Activated T-helper 1 cell treated with anti-CD3 and anti-CD28 coated beads, Interleukin-12 subunit alpha, Interleukin-12 subunit beta, Interleukin-2, Interleukin-4 antibody, amounts not matched to agents 30 ng/mL and 10 ng/mL and 1 ng/mL, durations not matched to agents 14 hours and 24 hours and 36 hours (primary cell): ENCODE measurements around the gene VCL. TPM values are rescaled to one million over a fixed set of nuclear protein-coding genes. Genes with fewer than 3 reads are reported as not detected.

Experiments
- DNase-seq: peaks from one replicate; pipeline ENCODE4 v3.0.0; 2021; ENCODE audit warnings: low spot score
- H3K27ac Mint-ChIP-seq: one replicate; pipeline ENCODE4 v1.8.0; 2021; ENCODE audit warnings: mild to moderate bottlenecking, mixed read lengths
- H3K27me3 Mint-ChIP-seq: one replicate; pipeline ENCODE4 v1.8.0; 2022; ENCODE audit warnings: mild to moderate bottlenecking, moderate library complexity, mixed read lengths; ENCODE audit not compliant: insufficient read depth
- H3K36me3 Mint-ChIP-seq: one replicate; pipeline ENCODE4 v1.8.0; 2021; ENCODE audit warnings: low read depth, mixed read lengths
- H3K4me1 Mint-ChIP-seq: one replicate; pipeline ENCODE4 v1.8.0; 2021; ENCODE audit warnings: low read depth, mixed read lengths
- H3K4me3 Mint-ChIP-seq: one replicate; pipeline ENCODE4 v1.8.0; 2021; ENCODE audit warnings: mild to moderate bottlenecking, moderate library complexity, mixed read lengths
- H3K9me3 Mint-ChIP-seq: one replicate; pipeline ENCODE4 v1.8.0; 2021; ENCODE audit warnings: mixed read lengths
- intact Hi-C: fragments of 100-400 bp; cut with micrococcal nuclease; formaldehyde crosslinking; loops from one replicate; pipeline ENCODE4 v1.15.1; 2024
- total RNA-seq: library from RNA; stranded (reverse); gene quantifications from 2 replicates; pipeline ENCODE4 v1.2.3, GENCODE V29; 2022

Gene VCL
- total RNA-seq, 1 donor from 2014 or later = 26.0 TPM

- H3K4me3 Mint-ChIP-seq = no peak overlapping the region
- intact Hi-C loops = no loop called here
- peaks cover 12% of the 10 kb centered on the region for H3K36me3 Mint-ChIP-seq
- H3K27me3 Mint-ChIP-seq = peaks cover 2% of the 10 kb centered on the region
- peaks cover 17% of the 10 kb centered on the region for H3K4me1 Mint-ChIP-seq
- no peaks in the 10 kb centered on the region for H3K9me3 Mint-ChIP-seq
- no peak overlapping the region for H3K27ac Mint-ChIP-seq
- DNase-seq = no peak
Observed at GRCh38 chr10:74040200-74041126, 42.5 kb downstream of the VCL start.

DNA sequence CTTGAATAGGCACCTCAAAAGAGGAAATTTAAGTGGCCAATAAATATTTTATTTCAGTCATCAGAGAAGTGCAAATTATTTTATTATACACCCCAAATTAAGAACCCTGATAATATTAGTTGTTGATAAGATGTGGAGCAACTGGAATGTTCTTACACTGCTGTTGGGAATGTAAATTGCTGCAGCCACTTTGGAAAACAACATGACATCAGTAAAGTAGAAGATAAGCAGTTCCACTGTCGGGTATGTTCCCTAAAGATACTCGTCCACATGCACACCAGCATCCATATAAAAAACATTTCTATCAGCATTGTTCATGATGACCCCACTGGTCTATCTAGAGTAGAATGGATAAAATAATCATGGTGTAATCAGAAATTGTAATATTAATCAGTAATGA is 46.5 kb downstream of the VCL start:
- no peaks in the 10 kb centered on the region for H3K27me3 Mint-ChIP-seq
- intact Hi-C loops = no loop called here
- H3K4me1 Mint-ChIP-seq = peaks cover 9% of the 10 kb centered on the region
- no peak overlapping the region for H3K27ac Mint-ChIP-seq
- no peaks in the 10 kb centered on the region for H3K9me3 Mint-ChIP-seq
- no peak for DNase-seq
- peaks cover 13% of the 10 kb centered on the region for H3K36me3 Mint-ChIP-seq
- H3K4me3 Mint-ChIP-seq = no peak overlapping the region

DNA sequence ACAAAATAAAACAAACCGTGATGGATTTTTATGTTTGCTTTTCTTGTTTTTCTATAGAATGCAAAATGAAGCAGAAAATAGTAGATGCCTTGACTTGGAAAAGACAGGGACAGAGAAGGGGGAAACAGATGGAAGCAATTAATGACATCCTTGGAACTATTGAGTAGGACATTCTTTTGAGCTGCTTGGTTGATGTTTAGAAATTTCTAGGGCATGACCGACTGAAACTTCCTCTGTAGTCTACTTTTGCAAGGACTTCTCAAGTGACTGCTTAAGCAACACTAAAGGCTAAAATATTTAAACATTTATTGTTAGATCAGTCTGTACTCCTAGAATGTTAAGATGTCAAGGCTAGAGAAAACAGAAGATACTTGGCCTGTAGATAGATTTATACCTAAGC is 49.4 kb downstream of the VCL start:
- no peak for DNase-seq
- H3K36me3 Mint-ChIP-seq = peaks cover 13% of the 10 kb centered on the region
- no peaks in the 10 kb centered on the region for H3K9me3 Mint-ChIP-seq
- H3K4me3 Mint-ChIP-seq = no peak overlapping the region
- no peak overlapping the region for H3K27ac Mint-ChIP-seq
- no peaks in the 10 kb centered on the region for H3K27me3 Mint-ChIP-seq
- intact Hi-C loops = no loop called here
- H3K4me1 Mint-ChIP-seq = no peaks in the 10 kb centered on the region

- DNase-seq = no peak
- intact Hi-C loops = no loop called here
- H3K27ac Mint-ChIP-seq = no peak overlapping the region
Observed at GRCh38 chr10:74047871-74048270, 50.0 kb downstream of the VCL start.

GRCh38 chr10:74048433-74048832 is 50.5 kb downstream of the VCL start:
- H3K27me3 Mint-ChIP-seq = peaks cover 2% of the 10 kb centered on the region
- H3K4me1 Mint-ChIP-seq = no peaks in the 10 kb centered on the region
- intact Hi-C loops = no loop called here
- peaks cover 11% of the 10 kb centered on the region for H3K36me3 Mint-ChIP-seq
- no peak overlapping the region for H3K27ac Mint-ChIP-seq
- DNase-seq = no peak
- no peak overlapping the region for H3K4me3 Mint-ChIP-seq
- no peaks in the 10 kb centered on the region for H3K9me3 Mint-ChIP-seq

More at GRCh38 chr10:74047871-74048270, 50.0 kb downstream of the VCL start:
- Mint-ChIP-seq H3K36me3 (peaks cover 12% of the 10 kb centered on the region), H3K4me3 (no peak overlapping the region), H3K27me3 (peaks cover 2% of the 10 kb centered on the region), H3K4me1 (no peaks in the 10 kb centered on the region), H3K9me3 (no peaks in the 10 kb centered on the region)

GRCh38 chr10:74049955-74050354 is 52.0 kb downstream of the VCL start:
- peaks cover 5% of the 10 kb centered on the region for H3K4me1 Mint-ChIP-seq
- peaks cover 4% of the 10 kb centered on the region for H3K27me3 Mint-ChIP-seq
- H3K9me3 Mint-ChIP-seq = no peaks in the 10 kb centered on the region
- intact Hi-C loops = no loop called here
- no peak overlapping the region for H3K27ac Mint-ChIP-seq
- no peak overlapping the region for H3K4me3 Mint-ChIP-seq
- H3K36me3 Mint-ChIP-seq = peaks cover 5% of the 10 kb centered on the region
- DNase-seq = no peak

- Mint-ChIP-seq H3K4me3 (no peak overlapping the region), H3K9me3 (no peaks in the 10 kb centered on the region), H3K27me3 (peaks cover 4% of the 10 kb centered on the region), H3K36me3 (peaks cover 3% of the 10 kb centered on the region), H3K27ac (no peak overlapping the region), H3K4me1 (peaks cover 8% of the 10 kb centered on the region)
- intact Hi-C loops = no loop called here
- DNase-seq = no peak
Observed at GRCh38 chr10:74050653-74051052, 52.7 kb downstream of the VCL start.

GRCh38 chr10:74051736-74052342 is 53.9 kb downstream of the VCL start:
- peaks cover 20% of the 10 kb centered on the region for H3K4me1 Mint-ChIP-seq
- peaks cover 4% of the 10 kb centered on the region for H3K27me3 Mint-ChIP-seq
- DNase-seq = no peak
- no peaks in the 10 kb centered on the region for H3K9me3 Mint-ChIP-seq
- H3K36me3 Mint-ChIP-seq = no peaks in the 10 kb centered on the region
- H3K4me3 Mint-ChIP-seq = no peak overlapping the region
- no peak overlapping the region for H3K27ac Mint-ChIP-seq
- intact Hi-C loops = no loop called here

- DNase-seq = no peak
- Mint-ChIP-seq H3K36me3 (no peaks in the 10 kb centered on the region), H3K27me3 (peaks cover 4% of the 10 kb centered on the region), H3K9me3 (no peaks in the 10 kb centered on the region), H3K27ac (no peak overlapping the region), H3K4me3 (no peak overlapping the region), H3K4me1 (peaks cover 28% of the 10 kb centered on the region)
- intact Hi-C loops = no loop called here
Observed at GRCh38 chr10:74052994-74053393, 55.1 kb downstream of the VCL start.

DNA sequence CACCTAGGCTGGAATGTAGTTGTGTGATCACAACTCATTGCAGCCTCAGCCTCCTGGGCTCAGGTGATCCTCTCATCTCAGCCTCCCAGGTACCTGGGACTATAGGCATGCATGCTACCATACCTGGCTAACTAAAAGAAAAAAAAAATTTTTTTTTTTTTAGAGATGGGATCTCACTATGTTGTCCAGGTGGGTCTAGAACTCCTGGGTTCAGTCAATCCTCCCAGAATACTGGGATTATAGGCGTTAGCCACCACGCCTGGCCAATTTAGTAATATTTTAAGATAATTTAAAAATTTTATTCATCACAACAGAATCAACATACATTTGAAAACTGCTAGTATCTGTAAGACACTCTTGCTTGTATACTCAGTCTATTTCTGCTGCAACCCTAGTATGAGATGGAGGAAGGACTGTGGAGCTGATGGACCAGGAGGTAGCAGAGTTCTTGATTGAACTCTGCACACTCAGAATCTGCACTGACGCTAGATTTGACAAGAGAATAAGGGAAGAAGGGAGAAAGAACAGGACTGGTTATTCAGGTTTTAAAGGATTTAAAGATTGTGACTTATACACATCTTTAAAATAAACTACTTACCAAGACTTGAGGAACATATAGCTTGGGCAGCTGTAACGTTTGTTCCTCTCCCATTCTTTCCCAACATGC is 57.6 kb downstream of the VCL start:
- intact Hi-C loops = loop anchor here (1.0 to 5.0 kb wide), 9 partner anchors 24 to 922 kb away; partner anchors contain the start of gene VCL
- H3K27ac Mint-ChIP-seq = peak overlapping the region; percentile 73
- H3K4me1 Mint-ChIP-seq = peaks cover 45% of the 10 kb centered on the region
- no peaks in the 10 kb centered on the region for H3K9me3 Mint-ChIP-seq
- peak overlapping the region; percentile 62 for H3K4me3 Mint-ChIP-seq
- H3K27me3 Mint-ChIP-seq = peaks cover 4% of the 10 kb centered on the region
- no peak for DNase-seq
- peaks cover 2% of the 10 kb centered on the region for H3K36me3 Mint-ChIP-seq

DNA sequence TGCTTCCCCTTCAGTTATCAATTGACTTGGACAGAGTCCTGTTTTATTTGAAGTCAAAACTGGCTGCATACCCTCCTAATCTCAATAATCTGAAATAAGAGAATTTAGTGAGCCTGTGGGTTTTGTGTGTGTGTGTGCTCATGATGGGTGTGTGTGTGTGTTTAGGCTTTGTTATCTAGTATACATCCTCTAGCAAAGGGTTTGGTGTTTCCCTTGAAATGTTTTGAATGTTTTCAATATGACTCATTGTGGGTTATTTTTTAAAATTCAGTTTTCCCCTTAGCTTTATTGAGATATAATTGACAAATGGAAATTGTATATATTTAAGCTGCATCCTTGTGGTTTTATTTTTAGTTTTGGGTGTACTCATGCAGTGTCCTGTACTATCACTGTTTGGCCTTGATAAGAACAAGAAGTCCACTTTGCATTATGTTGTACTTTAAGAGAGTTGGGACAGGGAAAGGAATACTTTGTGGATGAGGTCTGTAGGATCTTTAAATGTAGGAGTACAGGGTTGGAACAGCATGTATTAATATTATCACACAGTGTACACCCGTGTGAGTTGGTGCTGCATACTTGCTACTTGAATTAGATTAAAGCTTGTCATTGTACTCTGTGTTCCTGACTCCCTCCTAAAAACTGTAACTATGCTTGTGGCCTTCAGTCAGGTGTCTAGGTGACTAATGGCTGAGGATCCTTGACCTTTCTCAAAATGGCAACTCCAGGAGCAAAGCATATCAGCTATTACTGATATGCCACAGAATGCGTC is 58.3 kb downstream of the VCL start:
- peaks cover 45% of the 10 kb centered on the region for H3K4me1 Mint-ChIP-seq
- peak overlapping the region; percentile 82 for H3K27ac Mint-ChIP-seq
- peak; percentile 33 for DNase-seq
- peaks cover 5% of the 10 kb centered on the region for H3K36me3 Mint-ChIP-seq
- peak overlapping the region; percentile 62 for H3K4me3 Mint-ChIP-seq
- peaks cover 6% of the 10 kb centered on the region for H3K27me3 Mint-ChIP-seq
- no peaks in the 10 kb centered on the region for H3K9me3 Mint-ChIP-seq
- intact Hi-C loops = loop anchor here (1.0 to 5.0 kb wide), 9 partner anchors 23 to 921 kb away; partner anchors contain the start of gene VCL

- Mint-ChIP-seq H3K36me3 (peaks cover 7% of the 10 kb centered on the region), H3K27me3 (peaks cover 4% of the 10 kb centered on the region), H3K27ac (peak overlapping the region; percentile 66), H3K4me3 (peak overlapping the region; percentile 49), H3K9me3 (peaks cover 2% of the 10 kb centered on the region), H3K4me1 (peaks cover 45% of the 10 kb centered on the region)
- intact Hi-C loops = loop anchor here (5.0 kb wide), 2 partner anchors 529 to 919 kb away; no protein-coding TSS in a partner anchor
- no peak for DNase-seq
Observed at GRCh38 chr10:74058071-74058470, 60.2 kb downstream of the VCL start.
